Gastrocnemius medialis (tissue), 4 donors: ENCODE data around the gene ANKRD33B.

Experiments
- CTCF ChIP-seq, 5 experiments: fragments of 450-650 bp in 3 of 5; fragments of 200-600 bp in 2 of 5; sonication (generic) in 2 of 5; IDR thresholded peaks in 4 of 5; conservative IDR thresholded peaks in 1 of 5; 1 replicate in 4 of 5; 2 replicates in 1 of 5; pipeline ENCODE4 v1.5.1; 2016 to 2019; ENCODE audit warnings: antibody characterized with exemption in 5 of 5, mild to moderate bottlenecking in 3 of 5, moderate library complexity in 3 of 5
- POLR2A ChIP-seq, 2 donors: fragments of 450-650 bp; IDR thresholded peaks; one replicate each; pipeline ENCODE4 v1.6.1; 2017; ENCODE audit warnings: antibody characterized with exemption in 2 of 2, mild to moderate bottlenecking in 2 of 2, moderate library complexity in 2 of 2

GRCh38 chr5:10634050-10634449 lies 70.2 kb downstream of the ANKRD33B start:
- no peak for TF ChIP-seq CTCF (IDR thresholded peaks at IDR 0.05 in 4 of 5, conservative IDR thresholded peaks at IDR 0.05 in 1 of 5)
- no peak for TF ChIP-seq POLR2A (IDR thresholded peaks at IDR 0.05)
